GM12878 (cell line): ENCODE results near the gene GFRA4. TPM values are rescaled to one million over a fixed set of nuclear protein-coding genes. Genes with fewer than 3 reads are reported as not detected.

Experiments
- ATAC-seq: fragments of 200-7000 bp; cut with Tn5 transposase; 3 replicates; pipeline ENCODE4 v1.9.1; 2020; ENCODE audit warnings: mild to moderate bottlenecking, moderate library complexity
- BruUV-seq: library from RNA; stranded (reverse); fragments of 400-500 nt; replicated peaks from 2 replicates; lab custom pipeline; 2021; lab: Mats Ljungman, UMichigan
- CTCF ChIA-PET: fragments of 300-600 bp; sonication (Branson Sonifier 250); formaldehyde crosslinking; extraction: SDS; loops from one replicate; lab custom pipeline; 2021; ENCODE audit warnings: inconsistent platforms; lab: Yijun Ruan, JAX
- POLR2A ChIA-PET: fragments of 350-600 bp; formaldehyde crosslinking; extraction: SDS; loops from one replicate; lab custom pipeline; 2021; ENCODE audit warnings: inconsistent platforms; lab: Charles Lee
- RAD21 ChIA-PET: fragments of 300-600 bp; sonication (Branson Sonifier 250); formaldehyde crosslinking; loops from one replicate; lab custom pipeline; 2023; ENCODE audit warnings: antibody characterized with exemption; ENCODE audit not compliant: unreplicated experiment; lab: Charles Lee
- SMC1A ChIA-PET: fragments of 300-600 bp; sonication (Branson Sonifier 250); formaldehyde crosslinking; loops from one replicate; lab custom pipeline; 2023; ENCODE audit not compliant: unreplicated experiment, uncharacterized antibody; lab: Charles Lee
- DNase-seq: peaks from one replicate; pipeline ENCODE4 v3.0.0-alpha.2; 2011; ENCODE audit warnings: low read depth, low spot score
- FAIRE-seq: peaks from 3 replicates; lab custom pipeline; 2011; peaks lifted over from hg19 to GRCh38; lab: Jason Lieb, UNC
- H2AFZ ChIP-seq: 2 replicates; pipeline ENCODE4 v1.6.0; 2011; ENCODE audit warnings: low read depth, low read length, control low read depth; ENCODE audit not compliant: control insufficient read depth
- H3K27ac ChIP-seq: 2 replicates; pipeline ENCODE4 v1.5.1; 2011; ENCODE audit warnings: control low read depth; ENCODE audit not compliant: control insufficient read depth, insufficient read depth
- H3K27me3 ChIP-seq, 2 experiments: replicated peaks in 1 of 2; 2 replicates each; pipeline versions ENCODE4 v1.6.0 to v1.6.1; 2011; ENCODE audit warnings: low read length in 1 of 2; ENCODE audit not compliant: control insufficient read depth in 2 of 2, insufficient read depth in 2 of 2
- H3K36me3 ChIP-seq, 2 experiments: 2 replicates each; pipeline ENCODE4 v1.5.1; 2011; ENCODE audit warnings: low read length in 1 of 2; ENCODE audit not compliant: control insufficient read depth in 2 of 2, insufficient read depth in 2 of 2
- H3K4me1 ChIP-seq: 2 replicates; pipeline ENCODE4 v1.6.1; 2011; ENCODE audit warnings: mild to moderate bottlenecking, low read length, moderate library complexity, mixed read lengths; ENCODE audit not compliant: control insufficient read depth, insufficient read depth
- H3K4me2 ChIP-seq: 2 replicates; pipeline ENCODE4 v1.6.0; 2011; ENCODE audit warnings: control low read depth; ENCODE audit not compliant: control insufficient read depth, insufficient read depth
- H3K4me3 ChIP-seq: fragments of 200-600 bp; sonication (generic); 2 replicates; pipeline ENCODE4 v1.5.1; 2016
- H3K79me2 ChIP-seq: 2 replicates; pipeline ENCODE4 v1.6.0; 2011; ENCODE audit warnings: low read length; ENCODE audit not compliant: control insufficient read depth, insufficient read depth
- H3K9ac ChIP-seq: 2 replicates; pipeline ENCODE4 v1.8.0; 2011; ENCODE audit warnings: low read length, control low read depth, mixed read lengths; ENCODE audit not compliant: control insufficient read depth, insufficient read depth
- H3K9me3 ChIP-seq: replicated peaks from 3 replicates; pipeline ENCODE4 v1.5.1; 2011; ENCODE audit warnings: mild to moderate bottlenecking, low read length; ENCODE audit not compliant: control insufficient read depth, insufficient read depth
- H4K20me1 ChIP-seq: 2 replicates; pipeline ENCODE4 v1.6.0; 2011; ENCODE audit not compliant: control insufficient read depth, insufficient read depth
- BACH1 ChIP-seq: fragments of 450-650 bp; IDR thresholded peaks from 2 replicates; pipeline ENCODE4 v1.6.1; 2017; ENCODE audit warnings: mild to moderate bottlenecking, borderline replicate concordance
- FOXM1 ChIP-seq: IDR thresholded peaks from 2 replicates; pipeline ENCODE4 v1.6.1; 2012; ENCODE audit warnings: low read depth, mild to moderate bottlenecking, inconsistent platforms, low read length, moderate library complexity
- KLF5 ChIP-seq: fragments of 450-650 bp; IDR thresholded peaks from 2 replicates; pipeline ENCODE4 v1.6.1; 2014; ENCODE audit warnings: mild to moderate bottlenecking; ENCODE audit not compliant: partially characterized antibody
- MEF2A ChIP-seq: IDR thresholded peaks from 2 replicates; pipeline ENCODE4 v1.6.1; 2011; ENCODE audit warnings: low read depth, mild to moderate bottlenecking, low read length, moderate library complexity; ENCODE audit not compliant: insufficient read depth
- NR2C1 ChIP-seq: fragments of 450-650 bp; IDR thresholded peaks from 2 replicates; pipeline ENCODE4 v1.6.1; 2017; ENCODE audit warnings: antibody characterized with exemption, mild to moderate bottlenecking, moderate library complexity
- PML ChIP-seq: IDR thresholded peaks from 2 replicates; pipeline ENCODE4 v1.6.1; 2012; ENCODE audit warnings: low read length, inconsistent platforms
- ZBTB11 ChIP-seq: fragments of 450-650 bp; formaldehyde crosslinking; IDR thresholded peaks from 2 replicates; pipeline ENCODE4 v1.5.0; 2022; ENCODE audit warnings: mild to moderate bottlenecking, missing genetic modification characterization
- ZBTB4 ChIP-seq: fragments of 450-650 bp; formaldehyde crosslinking; IDR thresholded peaks from 2 replicates; pipeline ENCODE4 v1.4.0; 2022; ENCODE audit warnings: mild to moderate bottlenecking, moderate library complexity
- WGBS: methylation state at CpG from one replicate; pipeline ENCODE4 v1.1.6; 2016; ENCODE audit warnings: low lambda C conversion rate; ENCODE audit not compliant: insufficient replicate concordance, insufficient coverage; ENCODE audit errors: missing lambda C conversion rate; 5-methylcytosine and 5-hydroxymethylcytosine counted together
- in situ Hi-C: fragments of 300-500 bp; cut with MboI; formaldehyde crosslinking; loops from 9 replicates; pipeline ENCODE4 v1.14.3; 2018; ENCODE audit warnings: mixed read lengths
- intact Hi-C: fragments of 100-400 bp; cut with micrococcal nuclease; formaldehyde crosslinking; loops from one replicate; pipeline ENCODE4 v1.14.2; 2022; ENCODE audit not compliant: unreplicated experiment
- polyA plus RNA-seq, 11 experiments: library from polyadenylated mRNA; depleted of rRNA in 4 of 11; unstranded in 6 of 11; stranded (reverse) in 5 of 11; fragments of >200 nt; fragmentation: Nextera tagmentation in 4 of 11; fragmentation: Illumina TruSeq in 1 of 11; extraction: Ambion mirVana in 4 of 11; extraction: Trizol in 1 of 11; gene quantifications; 1 replicate in 1 of 11; 2 replicates in 10 of 11; pipeline versions ENCODE4 v1.2.1 to v1.2.3, GENCODE V29; 2011 to 2016; ENCODE audit warnings: inconsistent platforms in 2 of 11, missing spikeins in 2 of 11, low read depth in 1 of 11
- total RNA-seq, 4 experiments: library from RNA; depleted of rRNA in 3 of 4; stranded (reverse); fragments of >200 nt in 3 of 4; fragmentation: Illumina TruSeq in 1 of 4; extraction: Trizol in 1 of 4; gene quantifications; 2 replicates each; pipeline versions ENCODE4 v1.2.1 to v1.2.3, GENCODE V29; 2013 to 2021
- TF ChIP-seq, protein P1 (sequence below): fragments of 450-650 bp; IDR thresholded peaks from 2 replicates; pipeline ENCODE4 v1.6.1; 2017; ENCODE audit warnings: mild to moderate bottlenecking, low read depth, inconsistent platforms; ENCODE audit not compliant: poor library complexity, severe bottlenecking
- TF ChIP-seq, protein P2 (sequence below): fragments of 450-650 bp; formaldehyde crosslinking; IDR thresholded peaks from 2 replicates; pipeline ENCODE4 v1.4.0; 2020; ENCODE audit warnings: mild to moderate bottlenecking, moderate library complexity

The GFRA4 gene
- total and polyA plus RNA-seq, 10 of the 15 experiments (the other 5 are each of a cell fraction or from before 2014, with no cell fraction given), result 0.04 TPM; not detected in 9

GRCh38 chr20:3613821-3614440 lies 49.3 kb downstream of the GFRA4 start:
- H3K36me3 ChIP-seq, result no peaks in the 10 kb centered on the region; a peak in 1 of 4 replicates
- H3K27me3 ChIP-seq, result no peaks in the 10 kb centered on the region
- ChIA-PET CTCF (interaction anchor here (0.6 kb wide), 1 partner anchor 281 kb away, joined by 3 read pairs; no protein-coding TSS in a partner anchor), RAD21 (no interaction called here), POLR2A (no interaction called here), SMC1A (no interaction called here)
- no peaks in the 10 kb centered on the region for H3K9me3 ChIP-seq
- no peak overlapping the region for H3K4me3 ChIP-seq
- no peak for FAIRE-seq
- no peak for DNase-seq
- intact Hi-C loops (no loop called here), in situ Hi-C loops (no loop called here)
- no peak overlapping the region for H2AFZ ChIP-seq
- H3K27ac ChIP-seq, result no peak overlapping the region
- BruUV-seq, result no TSS peak
- no peak for ATAC-seq
- no peaks in the 10 kb centered on the region for H3K79me2 ChIP-seq
- H3K4me1 ChIP-seq, result 0 out of 2 replicates have a peak, but pooled peaks cover 3% of the 10 kb centered on the region
- no peak overlapping the region for H3K9ac ChIP-seq
- 70% methylated on average over 9 of the region's 9 CpGs for WGBS
- H3K4me2 ChIP-seq, result no peak overlapping the region
- no peaks in the 10 kb centered on the region for H4K20me1 ChIP-seq
- TF ChIP-seq, protein P1, sequence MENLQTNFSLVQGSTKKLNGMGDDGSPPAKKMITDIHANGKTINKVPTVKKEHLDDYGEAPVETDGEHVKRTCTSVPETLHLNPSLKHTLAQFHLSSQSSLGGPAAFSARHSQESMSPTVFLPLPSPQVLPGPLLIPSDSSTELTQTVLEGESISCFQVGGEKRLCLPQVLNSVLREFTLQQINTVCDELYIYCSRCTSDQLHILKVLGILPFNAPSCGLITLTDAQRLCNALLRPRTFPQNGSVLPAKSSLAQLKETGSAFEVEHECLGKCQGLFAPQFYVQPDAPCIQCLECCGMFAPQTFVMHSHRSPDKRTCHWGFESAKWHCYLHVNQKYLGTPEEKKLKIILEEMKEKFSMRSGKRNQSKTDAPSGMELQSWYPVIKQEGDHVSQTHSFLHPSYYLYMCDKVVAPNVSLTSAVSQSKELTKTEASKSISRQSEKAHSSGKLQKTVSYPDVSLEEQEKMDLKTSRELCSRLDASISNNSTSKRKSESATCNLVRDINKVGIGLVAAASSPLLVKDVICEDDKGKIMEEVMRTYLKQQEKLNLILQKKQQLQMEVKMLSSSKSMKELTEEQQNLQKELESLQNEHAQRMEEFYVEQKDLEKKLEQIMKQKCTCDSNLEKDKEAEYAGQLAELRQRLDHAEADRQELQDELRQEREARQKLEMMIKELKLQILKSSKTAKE, result no peak
- TF ChIP-seq MEF2A (no peak), ZBTB11 (CRISPR knock-in tag) (no peak), KLF5 (no peak), PML (no peak), NR2C1 (no peak), BACH1 (no peak), ZBTB4 (no peak), FOXM1 (no peak)
- TF ChIP-seq, protein P2, sequence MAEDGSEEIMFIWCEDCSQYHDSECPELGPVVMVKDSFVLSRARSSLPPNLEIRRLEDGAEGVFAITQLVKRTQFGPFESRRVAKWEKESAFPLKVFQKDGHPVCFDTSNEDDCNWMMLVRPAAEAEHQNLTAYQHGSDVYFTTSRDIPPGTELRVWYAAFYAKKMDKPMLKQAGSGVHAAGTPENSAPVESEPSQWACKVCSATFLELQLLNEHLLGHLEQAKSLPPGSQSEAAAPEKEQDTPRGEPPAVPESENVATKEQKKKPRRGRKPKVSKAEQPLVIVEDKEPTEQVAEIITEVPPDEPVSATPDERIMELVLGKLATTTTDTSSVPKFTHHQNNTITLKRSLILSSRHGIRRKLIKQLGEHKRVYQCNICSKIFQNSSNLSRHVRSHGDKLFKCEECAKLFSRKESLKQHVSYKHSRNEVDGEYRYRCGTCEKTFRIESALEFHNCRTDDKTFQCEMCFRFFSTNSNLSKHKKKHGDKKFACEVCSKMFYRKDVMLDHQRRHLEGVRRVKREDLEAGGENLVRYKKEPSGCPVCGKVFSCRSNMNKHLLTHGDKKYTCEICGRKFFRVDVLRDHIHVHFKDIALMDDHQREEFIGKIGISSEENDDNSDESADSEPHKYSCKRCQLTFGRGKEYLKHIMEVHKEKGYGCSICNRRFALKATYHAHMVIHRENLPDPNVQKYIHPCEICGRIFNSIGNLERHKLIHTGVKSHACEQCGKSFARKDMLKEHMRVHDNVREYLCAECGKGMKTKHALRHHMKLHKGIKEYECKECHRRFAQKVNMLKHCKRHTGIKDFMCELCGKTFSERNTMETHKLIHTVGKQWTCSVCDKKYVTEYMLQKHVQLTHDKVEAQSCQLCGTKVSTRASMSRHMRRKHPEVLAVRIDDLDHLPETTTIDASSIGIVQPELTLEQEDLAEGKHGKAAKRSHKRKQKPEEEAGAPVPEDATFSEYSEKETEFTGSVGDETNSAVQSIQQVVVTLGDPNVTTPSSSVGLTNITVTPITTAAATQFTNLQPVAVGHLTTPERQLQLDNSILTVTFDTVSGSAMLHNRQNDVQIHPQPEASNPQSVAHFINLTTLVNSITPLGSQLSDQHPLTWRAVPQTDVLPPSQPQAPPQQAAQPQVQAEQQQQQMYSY (CRISPR knock-in tag), result no peak
